ENCODE measurements around the gene PARP6. TPM values are rescaled to one million over a fixed set of nuclear protein-coding genes. Genes with fewer than 3 reads are reported as not detected.

The PARP6 gene
- total RNA-seq, 2 donors from 2014 or later: 48.3 to 64.9 TPM

- Histone ChIP-seq H3K4me3 (no peak overlapping the region), H3K9me3 (no peaks in the 10 kb centered on the region), H3K36me3 (replicated peaks in 1 of 2; ENCODE audit: insufficient read depth in 1 of 2, low read depth in 2 of 2) (peaks cover 18 to 57% of the 10 kb centered on the region in 2 donors), H3K27ac (no peak overlapping the region), H3K27me3 (no peaks in the 10 kb centered on the region), H3K4me1 (no peaks in the 10 kb centered on the region)
- intact Hi-C loops (cut with DNase I): no loop called here
- 91 to 94% methylated on average over 2 of the region's 2 CpGs for WGBS, 2 donors
- no peak for TF ChIP-seq CTCF (IDR thresholded peaks at IDR 0.05)
- no peak for TF ChIP-seq POLR2A (IDR thresholded peaks at IDR 0.05)
- DNase-seq: no peak
- ATAC-seq: no peak
Observed at GRCh38 chr15:72205273-72205672, 67.1 kb downstream of the PARP6 start.

- peak in 3 of 4 donors; percentile 55 to 61 (median 55) for DNase-seq
- ATAC-seq: no peak
- H3K4me1 ChIP-seq: no peaks in the 10 kb centered on the region
- H3K4me3 ChIP-seq: no peak overlapping the region
- WGBS, 2 donors: 30 to 57% methylated on average over 3 to 5 of the region's 5 CpGs
- no peaks in the 10 kb centered on the region for H3K27me3 ChIP-seq
- H3K36me3 ChIP-seq (replicated peaks in 1 of 2; ENCODE audit: insufficient read depth in 1 of 2, low read depth in 2 of 2): peaks cover 12 to 52% of the 10 kb centered on the region in 2 donors
- intact Hi-C loops (cut with DNase I): loop anchor here (5.0 kb wide), 1 partner anchor 79 kb away; no protein-coding TSS in a partner anchor
- no peaks in the 10 kb centered on the region for H3K9me3 ChIP-seq
- no peak overlapping the region for H3K27ac ChIP-seq
- TF ChIP-seq POLR2A (IDR thresholded peaks at IDR 0.05): no peak
Observed at GRCh38 chr15:72203507-72203837, 68.9 kb downstream of the PARP6 start.

GRCh38 chr15:72202801-72203506 is 69.4 kb downstream of the PARP6 start:
- Histone ChIP-seq H3K27me3 (no peaks in the 10 kb centered on the region), H3K27ac (no peak overlapping the region), H3K36me3 (replicated peaks in 1 of 2; ENCODE audit: insufficient read depth in 1 of 2, low read depth in 2 of 2) (peaks cover 12 to 48% of the 10 kb centered on the region in 2 donors), H3K4me3 (no peak overlapping the region), H3K9me3 (no peaks in the 10 kb centered on the region), H3K4me1 (no peaks in the 10 kb centered on the region)
- intact Hi-C loops (cut with DNase I): loop anchor here (5.0 kb wide), 1 partner anchor 79 kb away; no protein-coding TSS in a partner anchor
- DNase-seq: no peak
- no peak for TF ChIP-seq POLR2A (IDR thresholded peaks at IDR 0.05)
- no peak for TF ChIP-seq CTCF (IDR thresholded peaks at IDR 0.05)
- no peak for ATAC-seq
- 80 to 84% methylated on average over 7 of the region's 8 CpGs for WGBS, 2 donors

- Histone ChIP-seq H3K4me3 (no peak overlapping the region), H3K27me3 (peaks cover 0 to under 1% of the 10 kb centered on the region in 2 donors), H3K4me1 (peaks cover 2% of the 10 kb centered on the region), H3K27ac (no peak overlapping the region), H3K9me3 (no peaks in the 10 kb centered on the region), H3K36me3 (replicated peaks in 1 of 2; ENCODE audit: insufficient read depth in 1 of 2, low read depth in 2 of 2) (peaks cover 12 to 42% of the 10 kb centered on the region in 2 donors)
- ATAC-seq (no peak), DNase-seq (no peak)
- 92 to 95% methylated on average over 13 of the region's 13 CpGs for WGBS, 2 donors
- intact Hi-C loops (cut with DNase I): loop anchor here (5.0 kb wide), 1 partner anchor 80 kb away; no protein-coding TSS in a partner anchor
- TF ChIP-seq POLR2A (IDR thresholded peaks at IDR 0.05): no peak
- TF ChIP-seq CTCF (IDR thresholded peaks at IDR 0.05): no peak
Observed at GRCh38 chr15:72202302-72202701, 70.1 kb downstream of the PARP6 start.

- no peak for DNase-seq
- H3K9me3 ChIP-seq: no peaks in the 10 kb centered on the region
- 86 to 96% methylated on average over 3 of the region's 3 CpGs for WGBS, 2 donors
- TF ChIP-seq CTCF (IDR thresholded peaks at IDR 0.05): no peak
- TF ChIP-seq POLR2A (IDR thresholded peaks at IDR 0.05): no peak
- H3K36me3 ChIP-seq (replicated peaks in 1 of 2; ENCODE audit: insufficient read depth in 1 of 2, low read depth in 2 of 2): peaks cover 7 to 34% of the 10 kb centered on the region in 2 donors
- ATAC-seq: no peak
- no peak overlapping the region for H3K4me3 ChIP-seq
- peaks cover 0 to 6% of the 10 kb centered on the region in 2 donors for H3K27me3 ChIP-seq
- intact Hi-C loops (cut with DNase I): loop anchor here (5.0 kb wide), 1 partner anchor 81 kb away; no protein-coding TSS in a partner anchor
- peaks cover 7% of the 10 kb centered on the region for H3K4me1 ChIP-seq
- H3K27ac ChIP-seq: no peak overlapping the region
Observed at GRCh38 chr15:72201391-72201921, 70.9 kb downstream of the PARP6 start.

All from body of pancreas (tissue), 4 donors.